Lower leg skin (tissue), 4 donors: ENCODE data around the gene PGAM2. TPM values are rescaled to one million over a fixed set of nuclear protein-coding genes. Genes with fewer than 3 reads are reported as not detected.

ENCODE experiments used
- DNase-seq, 2 donors: peaks; one replicate each; pipeline ENCODE4 v3.0.0-alpha.2; 2019; ENCODE audit warnings: low spot score in 2 of 2
- H3K4me3 ChIP-seq: fragments of 200-600 bp; sonication (generic); 2 replicates; pipeline ENCODE4 v1.5.1; 2017; ENCODE audit warnings: mild to moderate bottlenecking, low read depth; ENCODE audit not compliant: poor library complexity, severe bottlenecking
- POLR2A ChIP-seq, 2 donors: fragments of 450-650 bp; IDR thresholded peaks; one replicate each; pipeline ENCODE4 v1.6.1; 2016 to 2017; ENCODE audit warnings: antibody characterized with exemption in 2 of 2, mild to moderate bottlenecking in 1 of 2, moderate library complexity in 1 of 2
- whole genome bisulfite sequencing, 2 donors: methylation state at CpG; one replicate each; pipeline ENCODE4 v1.1.5; 2018; 5-methylcytosine and 5-hydroxymethylcytosine counted together
- intact Hi-C: fragments of 100-400 bp; cut with DNase I; formaldehyde crosslinking; loops from one replicate; pipeline ENCODE4 v1.15.0; 2023; ENCODE audit warnings: low total_unique reads
- total RNA-seq, 4 donors: library from RNA; depleted of rRNA; stranded (reverse); fragments of >200 nt; gene quantifications; one replicate each; pipeline ENCODE4 v1.1.0, GENCODE V29; 2016
- TF ChIP-seq, protein P1 (sequence below), 3 donors: fragments of 450-650 bp; IDR thresholded peaks; one replicate each; pipeline ENCODE4 v1.5.1; 2016; ENCODE audit warnings: antibody characterized with exemption in 3 of 3, mild to moderate bottlenecking in 3 of 3, moderate library complexity in 2 of 3

The PGAM2 gene
- 1 to 10 TPM in 3 of 4 donors, under 1 TPM in 1; 0.75 to 7.9 (median 3.6) TPM for total RNA-seq

DNA sequence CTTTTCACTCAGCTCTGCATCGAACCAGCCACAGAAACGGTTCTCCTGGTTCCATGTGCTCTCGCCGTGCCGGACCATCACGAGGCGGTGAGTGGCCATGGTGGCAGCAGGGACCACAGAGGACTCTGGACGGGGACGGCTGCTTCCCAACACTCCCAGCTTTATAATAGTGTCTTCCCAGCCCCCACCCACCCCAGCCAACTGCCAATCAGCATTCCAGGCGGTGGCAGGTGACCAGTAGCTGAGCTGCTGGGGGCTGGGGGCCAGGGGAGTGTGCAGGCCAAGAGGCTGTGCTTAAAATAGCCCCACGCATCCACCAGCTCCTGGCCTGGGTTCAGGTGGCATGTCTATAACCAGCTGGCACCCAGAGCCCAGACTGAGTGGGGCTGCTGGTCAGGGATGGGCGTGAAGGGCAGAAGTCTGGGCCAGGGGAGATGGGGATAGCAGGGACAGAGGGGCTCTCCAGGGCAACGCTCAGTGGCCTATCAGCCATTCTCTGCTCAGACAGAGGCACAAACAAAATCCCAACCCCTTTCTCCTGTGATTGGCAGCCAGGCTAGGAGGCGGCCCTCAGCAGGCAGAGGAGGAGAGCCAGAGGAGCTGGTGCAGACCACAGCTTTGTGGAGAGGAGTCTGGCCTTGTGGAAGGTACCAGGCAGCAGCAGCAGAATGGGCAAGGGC is at the start of gene PGAM2:
Gene PGAM2 (minus strand): TSS at position 137 of the 680 bp plus-strand sequence. CDS start 38 bp downstream, at position 99.
- no peak within 1 kb of the TSS for H3K4me3 ChIP-seq
- intact Hi-C loops = no loop called here
- TF ChIP-seq, protein P1, sequence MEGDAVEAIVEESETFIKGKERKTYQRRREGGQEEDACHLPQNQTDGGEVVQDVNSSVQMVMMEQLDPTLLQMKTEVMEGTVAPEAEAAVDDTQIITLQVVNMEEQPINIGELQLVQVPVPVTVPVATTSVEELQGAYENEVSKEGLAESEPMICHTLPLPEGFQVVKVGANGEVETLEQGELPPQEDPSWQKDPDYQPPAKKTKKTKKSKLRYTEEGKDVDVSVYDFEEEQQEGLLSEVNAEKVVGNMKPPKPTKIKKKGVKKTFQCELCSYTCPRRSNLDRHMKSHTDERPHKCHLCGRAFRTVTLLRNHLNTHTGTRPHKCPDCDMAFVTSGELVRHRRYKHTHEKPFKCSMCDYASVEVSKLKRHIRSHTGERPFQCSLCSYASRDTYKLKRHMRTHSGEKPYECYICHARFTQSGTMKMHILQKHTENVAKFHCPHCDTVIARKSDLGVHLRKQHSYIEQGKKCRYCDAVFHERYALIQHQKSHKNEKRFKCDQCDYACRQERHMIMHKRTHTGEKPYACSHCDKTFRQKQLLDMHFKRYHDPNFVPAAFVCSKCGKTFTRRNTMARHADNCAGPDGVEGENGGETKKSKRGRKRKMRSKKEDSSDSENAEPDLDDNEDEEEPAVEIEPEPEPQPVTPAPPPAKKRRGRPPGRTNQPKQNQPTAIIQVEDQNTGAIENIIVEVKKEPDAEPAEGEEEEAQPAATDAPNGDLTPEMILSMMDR (IDR thresholded peaks at IDR 0.05) = no peak
- TF ChIP-seq POLR2A (IDR thresholded peaks at IDR 0.05) = no peak
- no peak for DNase-seq
- 17 to 30% methylated on average over 13 to 14 of the region's 14 CpGs for WGBS, 2 donors

DNA sequence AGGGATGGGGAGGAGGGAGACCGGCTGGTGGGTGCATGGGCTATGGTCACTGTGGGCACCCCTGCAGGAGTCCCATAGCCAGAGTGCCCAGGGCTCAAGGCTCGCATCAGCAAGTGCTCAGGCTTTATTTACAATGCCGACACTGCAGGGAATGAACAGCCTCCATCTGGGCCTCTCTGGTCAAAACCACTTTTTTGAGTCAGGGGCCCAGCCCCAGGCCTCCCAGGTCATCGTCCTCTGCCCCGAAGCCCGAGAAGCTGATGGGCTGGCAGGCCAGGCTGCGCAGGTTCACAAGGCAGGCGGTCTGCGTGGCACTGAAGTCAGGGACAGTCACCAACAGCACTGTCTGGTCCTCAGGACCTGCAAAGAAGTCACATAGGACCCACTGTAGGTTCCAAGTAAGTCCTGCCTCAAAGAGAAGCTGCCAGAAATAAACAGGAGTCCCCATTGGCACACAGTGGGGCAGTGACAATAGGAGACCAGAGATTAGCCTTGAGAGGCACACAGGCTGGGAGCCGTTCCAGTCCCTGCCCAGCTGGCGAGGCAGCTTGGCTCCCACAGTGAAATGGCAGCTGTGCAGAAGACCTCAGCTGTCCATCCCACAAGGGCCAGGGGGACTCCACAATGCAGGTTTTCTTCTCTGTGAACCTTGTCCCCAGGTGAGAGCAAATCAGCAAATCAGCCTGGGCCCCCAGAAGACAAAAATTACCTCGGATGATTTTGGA is 49.4 kb upstream of the PGAM2 start:
- no peak for DNase-seq
- no peak for TF ChIP-seq POLR2A (IDR thresholded peaks at IDR 0.05)
- TF ChIP-seq, protein P1 (IDR thresholded peaks at IDR 0.05) = no peak
- WGBS, 2 donors = 80 to 88% methylated on average over 12 of the region's 12 CpGs
- no peak overlapping the region for H3K4me3 ChIP-seq
- intact Hi-C loops = no loop called here

DNA sequence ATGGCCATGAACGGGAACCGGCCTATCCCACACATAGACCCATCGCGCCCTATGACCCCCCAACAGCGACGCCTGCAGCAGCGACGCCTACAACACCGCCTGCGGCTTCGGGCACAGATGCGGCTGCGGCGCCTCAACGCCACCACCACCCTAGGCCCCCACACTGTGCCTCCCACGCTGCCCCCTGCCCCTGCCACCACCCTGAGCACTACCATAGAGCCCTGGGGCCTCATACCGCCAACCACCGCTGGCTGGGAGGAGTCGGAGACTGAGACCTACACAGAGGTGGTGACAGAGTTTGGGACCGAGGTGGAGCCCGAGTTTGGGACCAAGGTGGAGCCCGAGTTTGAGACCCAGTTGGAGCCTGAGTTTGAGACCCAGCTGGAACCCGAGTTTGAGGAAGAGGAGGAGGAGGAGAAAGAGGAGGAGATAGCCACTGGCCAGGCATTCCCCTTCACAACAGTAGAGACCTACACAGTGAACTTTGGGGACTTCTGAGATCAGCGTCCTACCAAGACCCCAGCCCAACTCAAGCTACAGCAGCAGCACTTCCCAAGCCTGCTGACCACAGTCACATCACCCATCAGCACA is 48.5 kb upstream of the PGAM2 start:
- no peak overlapping the region for H3K4me3 ChIP-seq
- no peak for DNase-seq
- intact Hi-C loops = no loop called here
- no peak for TF ChIP-seq POLR2A (IDR thresholded peaks at IDR 0.05)
- TF ChIP-seq, protein P1 (IDR thresholded peaks at IDR 0.05) = no peak
- WGBS, 2 donors = 89 to 92% methylated on average over 18 to 24 of the region's 24 CpGs

DNA sequence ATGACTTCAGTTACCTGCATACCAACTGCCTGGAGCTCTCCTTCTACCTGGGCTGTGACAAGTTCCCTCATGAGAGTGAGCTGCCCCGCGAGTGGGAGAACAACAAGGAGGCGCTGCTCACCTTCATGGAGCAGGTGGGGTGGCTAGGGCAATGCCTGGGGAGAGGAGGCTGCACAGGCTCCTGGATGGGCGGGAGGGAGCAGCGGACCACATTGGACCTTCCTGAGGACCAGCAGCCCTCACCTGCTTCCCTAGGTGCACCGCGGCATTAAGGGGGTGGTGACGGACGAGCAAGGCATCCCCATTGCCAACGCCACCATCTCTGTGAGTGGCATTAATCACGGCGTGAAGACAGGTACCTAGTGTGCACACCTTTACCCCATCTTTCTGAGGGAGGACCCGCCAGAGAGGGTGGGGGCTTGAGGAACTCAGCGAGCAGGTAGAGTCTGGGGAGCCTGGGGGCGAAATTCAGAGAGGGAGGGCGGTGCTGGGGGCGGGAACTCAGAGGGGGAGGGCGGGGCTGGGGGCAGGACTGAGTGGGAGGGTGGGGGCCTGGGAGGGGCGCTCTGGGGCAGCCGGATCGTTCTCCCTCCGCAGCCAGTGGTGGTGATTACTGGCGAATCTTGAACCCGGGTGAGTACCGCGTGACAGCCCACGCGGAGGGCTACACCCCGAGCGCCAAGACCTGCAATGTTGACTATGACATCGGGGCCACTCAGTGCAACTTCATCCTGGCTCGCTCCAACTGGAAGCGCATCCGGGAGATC is 47.8 kb upstream of the PGAM2 start:
- WGBS, 2 donors = 77 to 84% methylated on average over 33 to 34 of the region's 34 CpGs
- no peak for DNase-seq
- intact Hi-C loops = no loop called here
- no peak overlapping the region for H3K4me3 ChIP-seq
- TF ChIP-seq, protein P1 (IDR thresholded peaks at IDR 0.05) = no peak

DNA sequence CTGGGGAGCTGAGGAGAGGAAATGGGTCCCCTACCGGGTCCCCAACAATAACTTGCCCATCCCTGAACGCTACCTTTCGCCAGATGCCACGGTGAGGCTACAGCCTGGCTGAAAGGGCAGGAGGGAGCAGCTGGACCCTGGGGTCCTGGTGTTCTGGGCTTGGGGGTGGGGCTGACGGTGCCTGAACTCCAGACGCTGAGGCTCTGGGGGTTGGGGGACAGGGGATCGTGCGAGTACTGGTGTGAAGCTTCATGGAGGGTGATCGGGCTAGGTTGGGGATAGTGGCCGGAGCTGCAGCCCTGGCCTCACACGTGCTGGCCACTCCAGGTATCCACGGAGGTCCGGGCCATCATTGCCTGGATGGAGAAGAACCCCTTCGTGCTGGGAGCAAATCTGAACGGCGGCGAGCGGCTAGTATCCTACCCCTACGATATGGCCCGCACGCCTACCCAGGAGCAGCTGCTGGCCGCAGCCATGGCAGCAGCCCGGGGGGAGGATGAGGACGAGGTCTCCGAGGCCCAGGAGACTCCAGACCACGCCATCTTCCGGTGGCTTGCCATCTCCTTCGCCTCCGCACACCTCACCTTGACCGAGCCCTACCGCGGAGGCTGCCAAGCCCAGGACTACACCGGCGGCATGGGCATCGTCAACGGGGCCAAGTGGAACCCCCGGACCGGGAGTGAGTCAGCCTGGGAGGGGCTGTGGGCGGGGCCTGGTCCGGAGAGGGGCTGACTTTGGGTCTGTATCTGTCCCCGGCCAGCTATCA is 47.0 kb upstream of the PGAM2 start:
- no peak for DNase-seq
- no peak overlapping the region for H3K4me3 ChIP-seq
- 71 to 85% methylated on average over 24 to 33 of the region's 41 CpGs for WGBS, 2 donors
- intact Hi-C loops = no loop called here
- TF ChIP-seq, protein P1 (IDR thresholded peaks at IDR 0.05) = no peak
- TF ChIP-seq POLR2A (IDR thresholded peaks at IDR 0.05) = no peak
